Pancreas (tissue), 10 donors: ENCODE measurements around the gene PAK6. TPM values are rescaled to one million over a fixed set of nuclear protein-coding genes. Genes with fewer than 3 reads are reported as not detected.
A peak's percentile ranks its signal among the peaks of the same experiment; 100 is the strongest.

ENCODE experiments used
- ATAC-seq, 4 donors: fragments of 200-7000 bp; cut with Tn5 transposase; one replicate each; pipeline versions ENCODE4 v1.8.0 to v1.9.1; 2020; ENCODE audit warnings: mild to moderate bottlenecking in 4 of 4, moderate library complexity in 4 of 4
- DNase-seq, 6 donors: peaks; one replicate each; pipeline ENCODE4 v3.0.0-alpha.2; 2020
- FAIRE-seq: peaks from 2 replicates; lab custom pipeline; 2012; peaks lifted over from hg19 to GRCh38; lab: Jason Lieb, UNC
- H3K27ac ChIP-seq, 4 donors: fragments of 200-600 bp; sonication (generic); 1 replicate in 3 of 4; 2 replicates in 1 of 4; pipeline versions ENCODE4 v1.5.0 to v1.8.0; 2020
- H3K27me3 ChIP-seq, 4 donors: fragments of 200-600 bp; one replicate each; pipeline ENCODE4 v1.8.0; 2021
- H3K36me3 ChIP-seq, 3 donors: fragments of 200-600 bp; sonication (generic) in 1 of 3; one replicate each; pipeline versions ENCODE4 v1.5.0 to v1.8.0; 2020 to 2021
- H3K4me1 ChIP-seq, 3 donors: fragments of 200-600 bp; one replicate each; pipeline ENCODE4 v1.8.0; 2021
- H3K4me3 ChIP-seq, 4 donors: fragments of 200-600 bp; sonication (generic) in 2 of 4; one replicate each; pipeline versions ENCODE4 v1.5.0 to v1.8.0; 2020 to 2021
- H3K9me3 ChIP-seq, 4 donors: fragments of 200-600 bp; one replicate each; pipeline ENCODE4 v1.8.0; 2021
- WGBS, 2 donors: extraction: QIAGEN DNeasy Blood & Tissue Kit; methylation state at CpG; one replicate each; pipeline ENCODE4 v1.1.7; 2013; 5-methylcytosine and 5-hydroxymethylcytosine counted together
- intact Hi-C, 3 donors: fragments of 100-400 bp; cut with DNase I; formaldehyde crosslinking; loops; one replicate each; pipeline versions ENCODE4 v1.11.1 to v1.14.2; 2022
- polyA plus RNA-seq, 2 donors: library from polyadenylated mRNA; stranded (reverse); fragments of 200-250 nt; gene quantifications; one replicate each; pipeline ENCODE4 v1.2.3, GENCODE V29; 2013
- total RNA-seq, 6 donors: library from RNA; stranded (reverse); fragmentation: NEBNext Ultra II Directional in 4 of 6; extraction: Animal tissue kit (Norgen Biotek cat#: 25700) in 4 of 6; gene quantifications; one replicate each; pipeline versions ENCODE4 v1.2.1 to v1.2.4, GENCODE V29; 2021 to 2023
- TF ChIP-seq, protein P1 (sequence below), 4 donors: fragments of 200-600 bp; sonication (generic) in 3 of 4; IDR thresholded peaks; one replicate each; pipeline versions ENCODE4 v1.5.0 to v1.8.0; 2021; ENCODE audit warnings: antibody characterized with exemption in 4 of 4
- donor health status: healthy with polysubstance abuse.
- donor health status: DM: no; HTN: no; CAD: no; lungs with moderate emphysema.
- donor health status: DM: no; HTN: no; CAD: no.
- donor health status: control.
- donor health status: control.
- donor health status: Bipolar disorder and iron deficiency.
- donor health status: DM: yes; HTN: yes; CAD: no.
- donor health status: DM: no; HTN: no; CAD: no.
- donor health status: DM: no; HTN: no; CAD: no.
- donor health status: DM: yes; HTN: yes; CAD: no.

PAK6 gene
- total and polyA plus RNA-seq, 8 donors, result 3.2 to 6.4 (median 4.6) TPM

DNA sequence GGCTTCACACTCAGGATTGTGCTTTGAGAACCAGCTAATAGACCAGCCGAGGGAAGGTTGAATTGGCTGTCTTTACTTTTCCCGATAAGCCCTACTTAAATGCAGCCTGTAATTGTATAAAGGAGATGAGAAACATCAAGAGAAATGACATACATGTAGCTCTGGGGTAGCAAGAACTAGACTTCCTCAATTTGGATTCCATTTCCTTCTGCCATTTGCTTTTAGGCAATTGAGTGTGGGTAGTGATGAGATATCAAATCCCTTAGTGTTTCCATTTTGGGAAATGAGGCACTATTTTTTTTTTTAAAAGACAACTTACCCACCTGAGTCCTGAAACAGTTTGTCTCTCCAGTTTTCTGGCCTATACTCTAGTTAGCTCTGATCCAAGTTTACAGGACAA is 86.8 kb downstream of the PAK6 start:
- Histone ChIP-seq H3K36me3 (no peaks in the 10 kb centered on the region), H3K9me3 (no peaks in the 10 kb centered on the region), H3K4me3 (peak overlapping the region in 1 of 4 donors; percentile 86), H3K27me3 (no peaks in the 10 kb centered on the region), H3K27ac (no peak overlapping the region), H3K4me1 (peaks cover 9 to 15% (median 12%) of the 10 kb centered on the region in 3 donors)
- WGBS, 2 donors, result 95 to 97% methylated on average over 2 of the region's 2 CpGs
- intact Hi-C loops, result no loop called here
- no peak for FAIRE-seq
- DNase-seq, result no peak
- ATAC-seq, result no peak
- TF ChIP-seq, protein P1, sequence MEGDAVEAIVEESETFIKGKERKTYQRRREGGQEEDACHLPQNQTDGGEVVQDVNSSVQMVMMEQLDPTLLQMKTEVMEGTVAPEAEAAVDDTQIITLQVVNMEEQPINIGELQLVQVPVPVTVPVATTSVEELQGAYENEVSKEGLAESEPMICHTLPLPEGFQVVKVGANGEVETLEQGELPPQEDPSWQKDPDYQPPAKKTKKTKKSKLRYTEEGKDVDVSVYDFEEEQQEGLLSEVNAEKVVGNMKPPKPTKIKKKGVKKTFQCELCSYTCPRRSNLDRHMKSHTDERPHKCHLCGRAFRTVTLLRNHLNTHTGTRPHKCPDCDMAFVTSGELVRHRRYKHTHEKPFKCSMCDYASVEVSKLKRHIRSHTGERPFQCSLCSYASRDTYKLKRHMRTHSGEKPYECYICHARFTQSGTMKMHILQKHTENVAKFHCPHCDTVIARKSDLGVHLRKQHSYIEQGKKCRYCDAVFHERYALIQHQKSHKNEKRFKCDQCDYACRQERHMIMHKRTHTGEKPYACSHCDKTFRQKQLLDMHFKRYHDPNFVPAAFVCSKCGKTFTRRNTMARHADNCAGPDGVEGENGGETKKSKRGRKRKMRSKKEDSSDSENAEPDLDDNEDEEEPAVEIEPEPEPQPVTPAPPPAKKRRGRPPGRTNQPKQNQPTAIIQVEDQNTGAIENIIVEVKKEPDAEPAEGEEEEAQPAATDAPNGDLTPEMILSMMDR (IDR thresholded peaks at IDR 0.05), result no peak

Other genes starting within 250 kb of the PAK6 start
- gene SRP14, start 199.9 kb upstream of the PAK6 start, total RNA-seq, result 10 to 100 TPM; 42.7 to 78.6 (median 53.1) TPM
- gene SRP14, start 199.9 kb upstream of the PAK6 start, polyA plus RNA-seq, result 100 to 1,000 TPM; 155 to 198 TPM
- 10 to 100 TPM in 3 of 6 donors, 1 to 10 TPM in 3; 4.1 to 25.9 (median 8.5) TPM for gene BMF, start 130.2 kb upstream of the PAK6 start, total RNA-seq
- 1 to 10 TPM; 4.3 to 4.8 TPM for gene BMF, start 130.2 kb upstream of the PAK6 start, polyA plus RNA-seq
- gene BUB1B, start 78.0 kb upstream of the PAK6 start, total RNA-seq, result 1 to 10 TPM in 3 of 6 donors, under 1 TPM in 1, not detected in 2; 0.92 to 1.9 (median 1.5) TPM
- under 1 TPM; 0.09 to 0.30 TPM for gene BUB1B, start 78.0 kb upstream of the PAK6 start, polyA plus RNA-seq
- gene ANKRD63, start 44.0 kb downstream of the PAK6 start, total RNA-seq, result not detected
- not detected for gene ANKRD63, start 44.0 kb downstream of the PAK6 start, polyA plus RNA-seq
- gene PLCB2, start 68.9 kb downstream of the PAK6 start, total RNA-seq, result 10 to 100 TPM in 2 of 6 donors, 1 to 10 TPM in 3, under 1 TPM in 1; 0.94 to 23.5 (median 4.1) TPM
- gene PLCB2, start 68.9 kb downstream of the PAK6 start, polyA plus RNA-seq, result 1 to 10 TPM; 5.3 to 9.7 TPM
- 10 to 100 TPM in 5 of 6 donors, 1 to 10 TPM in 1; 8.1 to 16.4 (median 11.3) TPM for gene INAFM2, start 84.6 kb downstream of the PAK6 start, total RNA-seq
- gene INAFM2, start 84.6 kb downstream of the PAK6 start, polyA plus RNA-seq, result 10 to 100 TPM in 1 of 2 donors, 1 to 10 TPM in 1; 6.5 to 11.7 TPM
- 10 to 100 TPM; 18.3 to 63.6 (median 29.9) TPM for gene CCDC9B, start 101.9 kb downstream of the PAK6 start, total RNA-seq
- gene CCDC9B, start 101.9 kb downstream of the PAK6 start, polyA plus RNA-seq, result 10 to 100 TPM; 32.0 to 72.3 TPM
- 1 to 10 TPM in 1 of 6 donors, under 1 TPM in 2, not detected in 3; 0.56 to 1.8 (median 0.78) TPM for gene PHGR1, start 112.0 kb downstream of the PAK6 start, total RNA-seq
- gene PHGR1, start 112.0 kb downstream of the PAK6 start, polyA plus RNA-seq, result 10 to 100 TPM; 12.4 to 41.5 TPM
- 1 to 10 TPM in 2 of 6 donors, under 1 TPM in 4; 0.14 to 2.0 (median 0.70) TPM for gene DISP2, start 119.2 kb downstream of the PAK6 start, total RNA-seq
- 1 to 10 TPM; 4.1 TPM for gene DISP2, start 119.2 kb downstream of the PAK6 start, polyA plus RNA-seq
- gene KNSTRN, start 143.7 kb downstream of the PAK6 start, total RNA-seq, result 1 to 10 TPM; 2.2 to 8.4 (median 3.3) TPM
- 1 to 10 TPM; 3.1 to 5.3 TPM for gene KNSTRN, start 143.7 kb downstream of the PAK6 start, polyA plus RNA-seq
- 10 to 100 TPM; 23.8 to 41.3 (median 30.1) TPM for gene IVD, start 166.7 kb downstream of the PAK6 start, total RNA-seq
- gene IVD, start 166.7 kb downstream of the PAK6 start, polyA plus RNA-seq, result 10 to 100 TPM; 26.0 to 38.5 TPM
- gene BAHD1, start 201.9 kb downstream of the PAK6 start, total RNA-seq, result 10 to 100 TPM in 4 of 6 donors, 1 to 10 TPM in 2; 8.0 to 16.3 (median 10.7) TPM
- 10 to 100 TPM in 1 of 2 donors, 1 to 10 TPM in 1; 9.7 to 13.1 TPM for gene BAHD1, start 201.9 kb downstream of the PAK6 start, polyA plus RNA-seq
- gene CHST14, start 231.9 kb downstream of the PAK6 start, total RNA-seq, result 1 to 10 TPM; 3.1 to 8.9 (median 4.1) TPM
- 1 to 10 TPM; 4.0 to 6.1 TPM for gene CHST14, start 231.9 kb downstream of the PAK6 start, polyA plus RNA-seq